GM19395 (cell line): ENCODE data around the gene CARHSP1.
"Not testable (repeated sequence)": the region's sequence is repeated elsewhere in the genome, so short reads cannot be mapped to it uniquely, and the experiment has no call there.

Experiments
- ATAC-seq: cut with Tn5 transposase; IDR thresholded peaks from one replicate; pipeline ENCODE4 v1.9.1; 2021; ENCODE audit warnings: mild to moderate bottlenecking, moderate library complexity; ENCODE audit not compliant: unreplicated experiment

CARHSP1 gene

GRCh38 chr16:8868416-8869211 is at the start of gene CARHSP1:
CARHSP1 (minus strand) TSS chr16:8869006; CDS start chr16:8859328, 9,678 bp downstream.
- peak; percentile 74 for ATAC-seq

- not testable (repeated sequence) for ATAC-seq
Measured at GRCh38 chr16:8917336-8917735, 48.5 kb upstream of the CARHSP1 start.

GRCh38 chr16:8916541-8917225 is 47.9 kb upstream of the CARHSP1 start:
- ATAC-seq, result no peak

GRCh38 chr16:8915722-8916301 is 47.0 kb upstream of the CARHSP1 start:
- no peak for ATAC-seq

- ATAC-seq, result no peak
Measured at GRCh38 chr16:8914098-8914497, 45.3 kb upstream of the CARHSP1 start.

GRCh38 chr16:8912793-8913192 is 44.0 kb upstream of the CARHSP1 start:
- ATAC-seq, result no peak

GRCh38 chr16:8910811-8911210 is 42.0 kb upstream of the CARHSP1 start:
- ATAC-seq, result no peak

GRCh38 chr16:8908810-8909468 is 40.1 kb upstream of the CARHSP1 start:
- no peak for ATAC-seq

GRCh38 chr16:8907096-8907495 is 38.3 kb upstream of the CARHSP1 start:
- ATAC-seq, result no peak

- ATAC-seq, result no peak
Measured at GRCh38 chr16:8905795-8906591, 37.2 kb upstream of the CARHSP1 start.

- no peak for ATAC-seq
Measured at GRCh38 chr16:8905168-8905762, 36.5 kb upstream of the CARHSP1 start.

GRCh38 chr16:8904018-8904430 is 35.2 kb upstream of the CARHSP1 start:
- no peak for ATAC-seq

- ATAC-seq, result no peak
Measured at GRCh38 chr16:8903004-8903403, 34.2 kb upstream of the CARHSP1 start.

GRCh38 chr16:8901320-8901861 is 32.6 kb upstream of the CARHSP1 start:
- no peak for ATAC-seq

GRCh38 chr16:8900343-8900742 is 31.5 kb upstream of the CARHSP1 start:
- no peak for ATAC-seq

GRCh38 chr16:8899709-8900317 is 31.0 kb upstream of the CARHSP1 start:
- no peak for ATAC-seq

- ATAC-seq, result no peak
Measured at GRCh38 chr16:8898660-8899318, 30.0 kb upstream of the CARHSP1 start.

- ATAC-seq, result no peak
Measured at GRCh38 chr16:8894736-8895334, 26.0 kb upstream of the CARHSP1 start.
